HG03520 (cell line): Measurements from ENCODE around the gene ZNF605.
"Not testable (repeated sequence)": the region's sequence is repeated elsewhere in the genome, so short reads cannot be mapped to it uniquely, and the experiment has no call there.

Source experiments
- ATAC-seq: cut with Tn5 transposase; IDR thresholded peaks from one replicate; pipeline ENCODE4 v1.9.1; 2021; ENCODE audit warnings: mild to moderate bottlenecking, moderate library complexity; ENCODE audit not compliant: unreplicated experiment

ZNF605 gene

DNA sequence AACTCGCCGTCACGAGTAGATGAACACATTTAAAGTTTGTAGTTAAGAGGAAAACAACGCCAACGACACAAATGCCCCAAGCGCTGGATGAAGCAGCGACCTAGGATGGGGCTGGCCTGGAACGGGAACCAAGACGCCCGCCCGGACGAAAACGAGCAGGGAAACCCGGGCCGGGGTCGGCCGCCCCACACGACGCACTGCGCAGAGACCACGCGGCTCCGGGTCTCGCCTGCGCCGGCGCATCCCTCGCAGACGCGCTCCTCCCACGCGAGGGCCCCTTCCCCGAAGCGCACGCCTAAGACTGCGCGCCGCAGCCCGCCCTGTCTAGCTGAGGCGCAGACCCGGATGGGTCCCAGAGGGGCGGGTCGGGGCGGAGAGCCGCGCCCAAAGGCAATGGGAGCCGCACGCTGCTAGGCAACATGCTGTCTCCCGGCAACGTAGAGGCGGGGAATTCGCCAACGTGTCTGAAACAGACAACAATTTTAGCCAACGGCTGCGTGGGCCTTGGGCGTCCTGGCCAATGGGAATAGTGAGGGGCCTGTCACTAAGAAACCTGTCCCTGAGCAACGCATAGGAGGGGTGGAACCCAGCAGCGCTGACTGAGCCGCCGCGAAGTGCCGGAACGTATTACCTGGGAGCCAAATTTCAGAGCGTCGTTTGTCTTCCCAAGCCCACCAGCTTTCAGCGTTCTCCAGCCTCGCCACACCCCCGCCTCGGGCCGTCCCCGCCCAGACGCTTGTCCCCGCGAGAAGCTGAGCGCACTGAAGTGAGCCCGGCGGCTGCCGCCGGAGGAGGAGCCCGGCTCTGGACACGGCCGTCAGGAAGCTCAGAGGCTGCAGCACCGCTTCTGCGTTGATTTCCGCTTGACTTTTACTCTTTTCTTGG lies 47.7 kb downstream of the ZNF605 start:
- peak; percentile 92 for ATAC-seq

DNA sequence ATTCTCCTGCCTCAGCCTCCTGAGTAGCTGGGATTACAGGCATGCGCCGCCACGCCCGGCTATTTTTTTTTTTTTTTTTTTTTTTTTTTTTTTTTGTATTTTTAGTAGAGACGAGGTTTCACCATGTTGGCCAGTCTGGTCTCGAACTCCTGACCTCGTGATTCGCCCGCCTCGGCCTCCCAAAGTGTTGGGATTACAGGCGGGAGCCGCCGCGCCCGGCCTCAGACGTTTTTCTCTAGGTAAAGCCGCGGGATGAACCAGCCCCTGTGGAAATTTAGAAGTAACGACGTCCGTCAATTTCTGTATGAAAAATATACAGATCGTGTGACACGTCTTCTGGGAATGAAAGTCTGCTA lies 48.3 kb downstream of the ZNF605 start:
- not testable (repeated sequence) for ATAC-seq

DNA sequence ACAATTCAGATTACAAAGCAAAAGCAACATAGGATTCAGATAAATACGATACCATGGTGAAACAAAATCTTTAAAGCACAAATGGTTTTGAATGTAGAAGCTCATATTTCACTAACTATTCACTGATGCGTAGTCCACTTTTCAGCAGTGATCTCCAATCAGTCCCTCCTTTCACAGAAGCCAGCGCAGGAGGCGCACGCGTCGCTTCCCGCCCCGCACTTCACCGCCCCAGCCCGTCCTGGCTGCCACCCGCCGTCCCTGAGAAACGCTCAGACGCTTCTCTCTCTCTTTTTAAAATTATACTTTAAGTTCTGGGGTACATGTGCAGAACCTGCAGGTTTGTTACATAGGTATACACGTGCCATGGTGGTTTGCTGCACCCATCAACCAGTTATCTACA lies 48.9 kb downstream of the ZNF605 start:
- no peak for ATAC-seq

DNA sequence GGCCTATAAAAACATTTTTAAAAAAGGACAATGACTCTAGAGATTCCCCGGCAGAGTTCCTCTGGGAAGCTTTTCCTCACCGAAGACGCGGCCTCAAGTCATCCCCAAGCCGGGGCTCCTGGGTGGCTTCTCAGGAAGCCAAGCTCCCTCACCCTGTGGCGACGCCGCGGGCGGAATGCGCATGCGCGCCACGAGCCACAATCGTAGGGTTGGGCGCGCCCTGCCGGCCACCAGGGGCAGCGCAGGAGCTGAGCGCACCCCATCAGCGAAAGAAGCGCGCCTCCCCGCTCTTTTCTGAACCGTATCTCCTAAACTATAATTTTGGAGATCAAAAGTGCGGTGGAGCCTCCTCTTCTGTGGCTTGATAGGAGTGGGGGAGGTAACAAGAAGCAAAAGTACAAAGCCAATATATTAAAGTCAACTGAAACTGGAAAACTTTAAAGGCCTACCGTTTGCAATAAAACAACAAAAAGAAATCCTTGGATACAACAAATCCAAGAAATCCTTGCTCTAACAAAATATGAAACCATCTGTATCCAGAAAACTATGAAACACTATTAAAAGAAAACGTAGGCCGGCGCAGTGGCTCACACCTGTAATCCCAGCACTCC lies 51.3 kb downstream of the ZNF605 start:
- ATAC-seq = no peak

DNA sequence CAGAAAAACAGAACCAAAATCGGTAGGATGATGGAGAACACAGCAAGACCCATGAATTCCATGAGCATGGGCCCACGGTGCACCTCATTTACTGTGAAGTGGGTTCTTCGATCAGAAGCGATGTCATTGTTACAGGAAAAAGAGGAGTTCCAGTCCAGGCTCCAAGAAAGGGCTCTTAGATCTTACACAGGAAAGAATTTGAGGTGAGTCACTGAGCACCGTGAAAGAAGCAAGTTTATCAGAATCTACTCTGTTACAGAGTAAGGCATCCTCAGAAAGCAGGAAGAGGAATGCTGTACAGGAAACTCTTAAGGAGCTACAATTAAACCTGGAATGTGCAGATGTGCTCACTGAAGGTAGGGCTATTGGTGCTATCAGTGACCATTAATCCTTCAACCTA lies 57.1 kb downstream of the ZNF605 start:
- ATAC-seq = no peak

DNA sequence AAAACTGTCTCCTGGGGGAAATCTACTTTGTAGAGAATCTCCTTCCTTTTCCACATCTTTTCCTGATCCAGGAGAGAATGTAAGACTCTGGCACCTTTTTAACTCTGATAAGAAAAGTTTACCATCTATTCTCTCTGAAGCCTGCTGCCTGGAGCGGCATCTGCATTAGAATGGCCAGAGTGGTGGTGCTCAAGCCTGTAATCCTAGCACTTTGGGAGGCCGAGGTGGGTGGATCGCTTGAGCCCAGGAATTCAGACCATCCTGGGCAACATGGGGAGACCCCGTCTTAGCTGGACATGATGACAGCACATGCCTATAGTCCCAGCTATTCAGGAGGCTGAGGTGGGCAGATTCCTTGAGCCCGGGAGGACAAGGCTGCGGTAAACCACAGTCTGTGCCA lies 67.3 kb downstream of the ZNF605 start:
- ATAC-seq = no peak

DNA sequence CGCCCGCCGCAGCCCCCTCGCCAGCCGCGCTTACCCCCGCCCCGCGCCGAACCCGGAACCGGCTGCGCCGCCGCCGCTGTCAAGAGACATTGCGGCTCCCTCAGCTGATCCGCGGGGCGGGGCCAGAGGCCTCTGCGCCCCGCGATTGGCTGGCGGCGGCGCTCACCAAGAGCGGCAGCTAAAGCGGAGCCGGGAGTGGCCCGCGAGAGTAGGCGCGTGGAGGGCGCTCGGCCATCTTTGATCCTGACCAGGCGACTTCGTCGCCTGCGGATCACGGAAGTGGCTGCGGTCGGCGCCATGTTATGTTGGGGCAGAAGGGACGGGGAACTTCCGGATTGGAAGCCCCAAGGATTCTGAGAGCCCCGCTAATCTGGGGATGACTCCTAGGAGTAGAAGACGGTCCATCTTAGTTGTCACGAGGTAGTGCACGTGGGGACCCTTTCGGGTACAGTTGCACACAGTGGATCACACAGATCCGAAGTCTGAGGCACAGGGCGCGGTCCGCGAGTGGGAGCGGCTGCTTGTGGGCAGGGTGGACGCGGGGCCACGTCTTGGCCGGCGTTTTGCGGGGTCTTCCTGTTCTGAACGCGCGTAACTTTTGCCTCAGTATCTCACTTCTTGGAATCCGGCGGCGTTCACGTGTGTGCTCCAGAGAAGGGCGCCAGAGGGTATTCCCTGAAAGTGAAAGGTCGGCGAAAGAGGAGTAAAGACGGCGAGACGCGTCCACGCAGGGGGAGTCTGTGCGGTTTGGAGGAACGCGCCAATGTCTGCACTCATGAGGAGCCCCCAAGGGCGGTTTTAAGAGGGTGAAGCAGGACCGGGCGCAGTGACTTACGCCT lies 68.4 kb downstream of the ZNF605 start, which contains the start of gene CHFR:
Gene CHFR, minus strand, starts transcription at position 93 of the 839 bp plus-strand sequence. CDS start 277 bp downstream, outside the sequence.
- ATAC-seq = peak; percentile 97

DNA sequence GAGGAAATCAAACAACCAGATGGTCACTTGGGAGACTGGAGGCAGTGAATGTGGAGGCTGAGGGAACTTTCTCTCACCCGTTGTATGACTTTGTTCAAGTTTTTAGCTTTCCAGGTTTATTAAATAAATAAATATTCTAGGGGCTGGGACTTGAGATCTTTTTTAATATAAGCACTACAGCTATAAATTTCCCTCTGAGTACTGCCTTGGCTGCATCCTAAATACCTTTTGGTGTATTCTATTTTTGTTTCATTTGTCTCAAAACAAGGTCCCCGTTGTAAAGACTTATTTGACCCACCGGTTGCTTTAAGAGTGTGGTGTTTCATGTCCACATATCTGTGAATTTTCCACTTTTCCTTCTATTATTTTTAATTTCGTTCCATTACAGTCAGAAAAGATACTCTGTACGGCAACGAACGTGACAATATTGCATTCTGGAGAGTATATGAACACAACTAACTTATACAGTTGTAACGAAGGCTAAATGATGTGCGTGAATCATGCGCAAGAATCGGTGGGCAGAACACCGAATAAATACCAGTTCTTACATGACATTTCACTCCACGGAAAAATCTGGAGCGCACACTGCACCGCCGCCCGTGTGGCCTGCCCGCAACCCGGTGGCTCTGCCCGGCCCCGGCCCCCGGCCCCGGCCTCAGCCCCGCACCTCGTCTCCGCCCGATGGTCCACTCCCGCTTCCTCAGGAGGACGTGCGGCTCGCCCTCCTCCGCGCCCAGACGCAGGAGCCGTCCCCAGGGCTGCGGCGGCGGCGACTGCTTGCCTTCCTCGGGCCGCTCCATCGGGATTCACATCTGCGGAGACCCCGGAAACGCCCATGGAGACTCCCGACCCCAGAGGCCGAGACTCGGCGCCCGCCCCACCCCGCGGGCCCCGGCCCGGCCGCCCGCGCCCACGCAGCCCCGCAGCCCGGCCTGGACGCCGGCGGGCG lies 69.3 kb downstream of the ZNF605 start:
- peak; percentile 18 for ATAC-seq

DNA sequence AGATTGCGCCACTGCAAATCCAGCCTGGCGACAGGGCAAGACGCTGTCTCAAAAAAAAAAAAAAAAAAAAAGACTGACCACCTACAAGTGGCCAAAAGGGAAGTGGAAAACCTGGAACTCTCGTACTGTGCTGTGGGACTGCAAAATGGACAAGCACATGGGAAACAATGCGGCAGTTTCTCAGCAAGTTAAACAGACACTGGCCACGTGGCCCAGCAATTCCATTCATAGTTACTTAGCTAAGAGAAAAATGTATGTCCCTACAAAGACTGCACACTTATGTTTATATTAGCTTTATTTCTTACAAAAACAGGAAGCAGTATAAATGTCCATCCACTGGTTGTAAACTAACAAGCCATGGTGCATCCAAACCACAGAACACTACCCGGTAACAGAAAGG lies 74.3 kb downstream of the ZNF605 start:
- ATAC-seq = no peak

DNA sequence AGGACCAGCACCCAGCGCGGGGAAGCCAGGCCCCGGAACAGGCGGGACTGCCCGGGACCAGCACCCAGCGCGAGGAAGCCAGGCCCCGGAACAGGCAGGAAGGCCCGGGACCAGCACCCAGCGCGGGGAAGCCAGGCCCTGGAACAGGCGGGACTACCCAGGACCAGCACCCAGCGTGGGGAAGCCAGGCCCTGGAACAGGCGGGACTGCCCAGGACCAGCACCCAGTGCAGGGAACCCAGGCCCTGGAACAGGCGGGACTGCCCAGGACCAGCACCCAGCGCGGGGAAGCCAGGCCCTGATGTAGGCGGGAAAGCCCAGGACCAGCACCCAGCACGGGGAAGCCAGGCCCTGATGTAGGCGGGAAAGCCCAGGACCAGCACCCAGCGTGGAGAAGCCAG lies 81.5 kb downstream of the ZNF605 start:
- not testable (repeated sequence) for ATAC-seq

DNA sequence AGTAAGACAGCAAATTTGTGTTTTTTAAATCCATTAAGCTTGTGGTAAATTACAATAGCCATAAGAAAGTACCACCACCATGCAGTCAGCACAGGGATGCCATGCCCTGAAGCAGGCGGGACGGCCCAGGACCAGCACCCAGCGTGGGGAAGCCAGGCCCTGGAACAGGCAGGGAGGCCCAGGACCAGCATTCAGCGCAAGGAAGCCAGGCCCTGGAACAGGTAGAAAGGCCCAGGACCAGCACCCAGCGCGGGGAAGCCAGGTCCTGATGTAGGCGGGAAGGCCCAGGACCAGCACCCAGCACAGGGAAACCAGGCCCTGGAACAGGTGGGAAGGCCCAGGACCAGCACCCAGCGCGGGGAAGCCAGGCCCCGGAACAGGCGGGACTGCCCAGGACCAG lies 81.9 kb downstream of the ZNF605 start:
- no peak for ATAC-seq

DNA sequence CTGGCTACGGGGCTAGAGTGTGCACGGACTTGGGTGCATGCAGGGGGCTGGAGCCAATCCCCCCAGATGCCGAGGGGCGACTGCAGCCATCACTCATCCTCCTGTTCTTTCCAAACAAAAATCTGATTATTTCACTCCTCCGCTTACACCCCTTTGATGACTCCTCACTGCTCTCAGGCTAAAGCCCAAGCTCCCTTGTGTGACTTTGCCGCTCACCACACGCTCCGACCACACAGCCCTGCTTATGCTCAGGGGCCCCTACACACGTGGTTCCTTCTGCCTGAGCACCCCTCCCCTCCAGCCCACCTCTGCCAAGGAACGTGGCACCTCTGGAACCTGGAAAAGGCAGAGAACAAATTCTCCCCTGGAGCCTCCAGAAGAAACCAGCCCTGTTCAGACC lies 82.4 kb downstream of the ZNF605 start:
- ATAC-seq = no peak

DNA sequence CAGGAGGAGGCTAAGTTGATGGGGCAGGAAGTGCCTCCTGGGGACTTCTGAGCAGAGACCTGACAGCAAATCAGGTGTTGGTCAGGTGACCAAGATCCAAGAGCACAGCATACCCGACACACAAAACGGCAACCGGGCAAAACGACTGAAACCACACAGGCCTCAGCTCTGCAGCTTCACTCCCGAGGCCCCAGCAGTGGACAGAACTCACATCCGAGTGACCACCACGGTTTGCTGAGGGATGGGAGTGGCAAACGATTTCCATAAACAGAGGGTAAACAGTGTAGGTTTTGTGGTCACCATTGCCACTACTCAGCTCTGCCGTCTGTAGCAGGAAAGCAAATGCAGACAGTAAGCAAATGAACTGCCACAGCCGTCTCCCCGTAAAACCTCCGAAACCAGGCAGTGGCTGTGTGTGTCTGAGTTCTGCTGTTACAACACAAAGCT lies 83.1 kb downstream of the ZNF605 start:
- ATAC-seq = no peak

DNA sequence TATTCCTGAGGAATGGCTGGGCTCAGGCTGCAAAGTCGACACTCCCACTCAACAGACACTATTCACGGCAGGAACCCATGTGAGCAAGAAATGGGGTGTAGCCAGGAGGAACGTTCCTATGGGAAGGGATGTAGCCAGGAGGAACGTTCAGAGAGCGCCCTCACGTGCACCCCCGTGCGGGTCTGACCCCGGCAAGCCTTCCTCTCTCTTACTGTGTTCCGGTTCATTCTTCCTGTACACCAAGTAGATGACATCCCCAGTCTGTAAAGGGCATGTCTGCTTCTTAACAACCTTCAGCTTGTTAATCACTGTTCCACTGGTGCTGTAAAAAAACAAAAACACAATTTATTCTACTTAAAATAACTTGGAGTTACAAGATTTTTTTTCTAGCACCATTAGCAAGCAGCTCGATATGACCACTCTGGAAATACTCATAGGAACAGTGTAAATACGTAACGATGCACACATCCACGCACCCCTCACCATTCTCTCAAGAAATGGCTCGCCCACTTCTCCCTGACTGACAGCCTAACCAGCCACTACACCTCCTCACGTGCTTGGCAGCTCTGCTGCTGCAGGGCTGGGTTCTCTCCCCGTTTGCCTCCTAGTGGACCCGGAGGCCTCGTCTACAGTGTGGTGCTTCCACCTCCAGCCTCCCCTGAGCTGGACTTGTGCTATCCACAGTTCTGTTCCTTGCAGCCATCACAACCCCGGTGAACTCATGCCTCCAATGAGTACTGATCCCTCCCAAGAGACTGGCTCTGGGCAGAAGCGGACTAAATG lies 83.8 kb downstream of the ZNF605 start:
- ATAC-seq = no peak

DNA sequence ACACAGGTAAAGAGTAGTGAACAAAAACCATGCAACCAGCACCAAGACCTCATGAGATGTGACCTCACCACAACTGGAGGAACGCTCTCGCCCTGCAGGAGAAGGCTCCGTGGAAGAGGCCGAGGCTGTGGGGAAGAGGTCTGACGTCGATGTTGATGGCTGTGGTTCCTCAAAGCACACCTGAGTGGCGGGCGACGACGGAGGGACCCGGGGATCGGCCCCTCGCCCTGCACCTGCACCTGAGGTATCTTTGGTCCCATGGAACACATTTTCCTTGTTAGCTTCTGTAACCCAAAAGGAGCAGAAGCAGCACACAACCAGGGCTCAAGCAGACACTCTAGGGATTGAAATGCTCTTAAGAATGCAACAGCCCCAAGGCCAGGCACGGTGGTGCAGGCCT lies 86.6 kb downstream of the ZNF605 start:
- no peak for ATAC-seq
